ENCODE results near the gene FNDC3A. TPM values are rescaled to one million over a fixed set of nuclear protein-coding genes. Genes with fewer than 3 reads are reported as not detected.

Gene FNDC3A
- total RNA-seq, 3 donors from 2014 or later (not counting 1 experiment from before 2014, with no cell fraction given) = 38.3 to 46.0 (median 41.5) TPM

- TF ChIP-seq CTCF (IDR thresholded peaks at IDR 0.05) = no peak
- no peaks in the 10 kb centered on the region for H3K36me3 ChIP-seq (ENCODE audit: control insufficient read depth, insufficient read depth, low read length)
- no peak overlapping the region for H3K4me3 ChIP-seq (ENCODE audit: low read length)
- no peaks in the 10 kb centered on the region for H3K36me3 Mint-ChIP-seq
- no peaks in the 10 kb centered on the region for H3K27me3 ChIP-seq (ENCODE audit: control insufficient read depth, insufficient read depth, low read length)
- intact Hi-C loops (cut with micrococcal nuclease) = no loop called here
- DNase-seq (no peak), ATAC-seq (no peak)
- no peak overlapping the region for H3K27ac ChIP-seq (ENCODE audit: low read length)
- WGBS (ENCODE audit: insufficient coverage) = 85% methylated on average over 1 of the region's 2 CpGs
- H3K4me1 ChIP-seq (ENCODE audit: control insufficient read depth, insufficient read depth, low read length) = no peaks in the 10 kb centered on the region
- H3K9me3 ChIP-seq (ENCODE audit: control insufficient read depth, insufficient read depth, low read length) = no peaks in the 10 kb centered on the region
- no peak overlapping the region for H3K4me3 Mint-ChIP-seq
- peaks cover 12 to 14% of the 10 kb centered on the region in 2 donors for H3K4me1 Mint-ChIP-seq
- no peak overlapping the region for H3K27ac Mint-ChIP-seq
- H3K27me3 Mint-ChIP-seq (ENCODE audit: low read depth in 2 of 2) = no peaks in the 10 kb centered on the region
- H3K9me3 Mint-ChIP-seq = no peaks in the 10 kb centered on the region
These were observed 46.9 kb downstream of the FNDC3A start for GRCh38 chr13:49022472-49023144.

GRCh38 chr13:49023431-49023830 is 47.7 kb downstream of the FNDC3A start:
- no peak for ATAC-seq
- H3K36me3 ChIP-seq (ENCODE audit: control insufficient read depth, insufficient read depth, low read length) = no peaks in the 10 kb centered on the region
- H3K4me3 ChIP-seq (ENCODE audit: low read length) = no peak overlapping the region
- H3K27ac Mint-ChIP-seq = no peak overlapping the region
- no peaks in the 10 kb centered on the region for H3K9me3 ChIP-seq (ENCODE audit: control insufficient read depth, insufficient read depth, low read length)
- no peak overlapping the region for H3K4me3 Mint-ChIP-seq
- H3K27ac ChIP-seq (ENCODE audit: low read length) = no peak overlapping the region
- H3K4me1 Mint-ChIP-seq = peaks cover 12 to 14% of the 10 kb centered on the region in 2 donors
- no peaks in the 10 kb centered on the region for H3K4me1 ChIP-seq (ENCODE audit: control insufficient read depth, insufficient read depth, low read length)
- H3K36me3 Mint-ChIP-seq = no peaks in the 10 kb centered on the region
- no peak for TF ChIP-seq CTCF (IDR thresholded peaks at IDR 0.05)
- no peaks in the 10 kb centered on the region for H3K9me3 Mint-ChIP-seq
- no peaks in the 10 kb centered on the region for H3K27me3 ChIP-seq (ENCODE audit: control insufficient read depth, insufficient read depth, low read length)
- DNase-seq = no peak
- no peaks in the 10 kb centered on the region for H3K27me3 Mint-ChIP-seq (ENCODE audit: low read depth in 2 of 2)
- intact Hi-C loops (cut with micrococcal nuclease) = no loop called here

- no peak overlapping the region for H3K27ac ChIP-seq (ENCODE audit: low read length)
- Mint-ChIP-seq H3K4me3 (no peak overlapping the region), H3K9me3 (no peaks in the 10 kb centered on the region), H3K27ac (no peak overlapping the region), H3K36me3 (no peaks in the 10 kb centered on the region), H3K27me3 (ENCODE audit: low read depth in 2 of 2) (no peaks in the 10 kb centered on the region), H3K4me1 (peaks cover 0 to 5% of the 10 kb centered on the region in 2 donors)
- no peaks in the 10 kb centered on the region for H3K27me3 ChIP-seq (ENCODE audit: control insufficient read depth, insufficient read depth, low read length)
- intact Hi-C loops (cut with micrococcal nuclease) = no loop called here
- H3K4me1 ChIP-seq (ENCODE audit: control insufficient read depth, insufficient read depth, low read length) = no peaks in the 10 kb centered on the region
- H3K9me3 ChIP-seq (ENCODE audit: control insufficient read depth, insufficient read depth, low read length) = no peaks in the 10 kb centered on the region
- WGBS (ENCODE audit: insufficient coverage) = no CpG with 5 or more reads among the region's 1 CpG
- ATAC-seq (no peak), DNase-seq (no peak)
- no peak for TF ChIP-seq CTCF (IDR thresholded peaks at IDR 0.05)
- H3K4me3 ChIP-seq (ENCODE audit: low read length) = no peak overlapping the region
- no peaks in the 10 kb centered on the region for H3K36me3 ChIP-seq (ENCODE audit: control insufficient read depth, insufficient read depth, low read length)
These were observed 51.1 kb downstream of the FNDC3A start for GRCh38 chr13:49026851-49027250.

- Mint-ChIP-seq H3K27ac (no peak overlapping the region), H3K36me3 (no peaks in the 10 kb centered on the region), H3K4me1 (peaks cover 0 to 5% of the 10 kb centered on the region in 2 donors), H3K27me3 (ENCODE audit: low read depth in 2 of 2) (no peaks in the 10 kb centered on the region), H3K4me3 (no peak overlapping the region), H3K9me3 (no peaks in the 10 kb centered on the region)
- H3K4me1 ChIP-seq (ENCODE audit: control insufficient read depth, insufficient read depth, low read length) = no peaks in the 10 kb centered on the region
- H3K9me3 ChIP-seq (ENCODE audit: control insufficient read depth, insufficient read depth, low read length) = no peaks in the 10 kb centered on the region
- 93% methylated on average over 2 of the region's 2 CpGs for WGBS (ENCODE audit: insufficient coverage)
- no peak for ATAC-seq
- no peak for TF ChIP-seq CTCF (IDR thresholded peaks at IDR 0.05)
- intact Hi-C loops (cut with micrococcal nuclease) = no loop called here
- H3K36me3 ChIP-seq (ENCODE audit: control insufficient read depth, insufficient read depth, low read length) = no peaks in the 10 kb centered on the region
- DNase-seq = no peak
- no peak overlapping the region for H3K27ac ChIP-seq (ENCODE audit: low read length)
- no peaks in the 10 kb centered on the region for H3K27me3 ChIP-seq (ENCODE audit: control insufficient read depth, insufficient read depth, low read length)
- H3K4me3 ChIP-seq (ENCODE audit: low read length) = no peak overlapping the region
These were observed 53.9 kb downstream of the FNDC3A start for GRCh38 chr13:49029570-49029969.

All from natural killer cell (primary cell).